CD14-positive monocyte (primary cell): ENCODE measurements around the gene KREMEN1. TPM values are rescaled to one million over a fixed set of nuclear protein-coding genes. Genes with fewer than 3 reads are reported as not detected.

Experiments used
- DNase-seq, 3 donors: peaks; one replicate each; pipeline ENCODE4 v3.0.0-alpha.2; 2011 to 2022
- H2AFZ ChIP-seq: 2 replicates; pipeline ENCODE4 v1.6.0; 2012; ENCODE audit warnings: mild to moderate bottlenecking, low read depth, low read length, inconsistent platforms; ENCODE audit not compliant: insufficient read depth, poor library complexity, severe bottlenecking
- H3K27ac ChIP-seq, 2 donors: 1 replicate in 1 of 2; 2 replicates in 1 of 2; pipeline ENCODE4 v1.5.1; 2012 to 2013; ENCODE audit warnings: low read length in 2 of 2, control low read depth in 1 of 2, inconsistent platforms in 1 of 2, low read depth in 1 of 2, mild to moderate bottlenecking in 1 of 2
- H3K27me3 ChIP-seq, 2 donors: one replicate each; pipeline versions ENCODE4 v1.6.0 to v1.6.1; 2011 to 2013; ENCODE audit warnings: low read length in 2 of 2; ENCODE audit not compliant: control insufficient read depth in 2 of 2, insufficient read depth in 2 of 2
- H3K36me3 ChIP-seq, 2 donors: replicated peaks in 1 of 2; 1 replicate in 1 of 2; 2 replicates in 1 of 2; pipeline versions ENCODE4 v1.5.1 to v1.6.1; 2012 to 2013; ENCODE audit warnings: low read length in 2 of 2, control low read depth in 1 of 2, inconsistent platforms in 1 of 2, mild to moderate bottlenecking in 1 of 2; ENCODE audit not compliant: insufficient read depth in 2 of 2, control insufficient read depth in 1 of 2
- H3K4me1 ChIP-seq, 2 donors: 1 replicate in 1 of 2; 2 replicates in 1 of 2; pipeline versions ENCODE4 v1.5.1 to v1.6.1; 2012 to 2013; ENCODE audit warnings: low read length in 2 of 2, control low read depth in 1 of 2, inconsistent platforms in 1 of 2, mild to moderate bottlenecking in 1 of 2, moderate library complexity in 1 of 2; ENCODE audit not compliant: insufficient read depth in 2 of 2, control insufficient read depth in 1 of 2
- H3K4me2 ChIP-seq: replicated peaks from 2 replicates; pipeline ENCODE3; 2012; ENCODE audit warnings: low read length, moderate library complexity, mild to moderate bottlenecking; ENCODE audit not compliant: poor library complexity, severe bottlenecking; ENCODE audit errors: extremely low read depth
- H3K4me3 ChIP-seq, 3 experiments: fragments of 200-600 bp in 1 of 3; sonication (generic) in 1 of 3; replicated peaks in 1 of 3; 1 replicate in 2 of 3; 2 replicates in 1 of 3; pipeline ENCODE4 v1.5.1; 2011 to 2013; ENCODE audit warnings: low read length in 3 of 3, mild to moderate bottlenecking in 3 of 3, control low read depth in 2 of 3, low read depth in 2 of 3, inconsistent platforms in 1 of 3, moderate library complexity in 1 of 3
- H3K79me2 ChIP-seq: 2 replicates; pipeline ENCODE4 v1.6.0; 2012; ENCODE audit warnings: mild to moderate bottlenecking, control low read depth, inconsistent platforms, low read length, moderate library complexity; ENCODE audit not compliant: insufficient read depth
- H3K9ac ChIP-seq: 2 replicates; pipeline ENCODE4 v1.6.0; 2017; ENCODE audit warnings: low read length, mild to moderate bottlenecking; ENCODE audit not compliant: insufficient read depth, poor library complexity, severe bottlenecking
- H3K9me3 ChIP-seq, 2 donors: replicated peaks in 1 of 2; 1 replicate in 1 of 2; 2 replicates in 1 of 2; pipeline versions ENCODE4 v1.5.1 to v1.6.1; 2012 to 2013; ENCODE audit warnings: low read length in 2 of 2, control low read depth in 1 of 2; ENCODE audit not compliant: control insufficient read depth in 1 of 2, insufficient read depth in 1 of 2
- H4K20me1 ChIP-seq: 2 replicates; pipeline ENCODE4 v1.6.0; 2012; ENCODE audit warnings: mild to moderate bottlenecking, low read length, control low read depth, moderate library complexity; ENCODE audit not compliant: insufficient read depth
- H3K27ac Mint-ChIP-seq, 7 donors: one replicate each; pipeline ENCODE4 v1.8.0; 2020; ENCODE audit warnings: mild to moderate bottlenecking in 7 of 7, mixed read lengths in 7 of 7, moderate library complexity in 6 of 7, inconsistent platforms in 2 of 7
- H3K27me3 Mint-ChIP-seq, 3 donors: one replicate each; pipeline ENCODE4 v1.8.0; 2021 to 2022; ENCODE audit warnings: low read depth in 3 of 3, mild to moderate bottlenecking in 3 of 3, mixed read lengths in 3 of 3, moderate library complexity in 3 of 3, inconsistent platforms in 1 of 3
- H3K36me3 Mint-ChIP-seq, 2 donors: one replicate each; pipeline ENCODE4 v1.8.0; 2020; ENCODE audit warnings: mixed read lengths in 2 of 2, inconsistent platforms in 1 of 2, mild to moderate bottlenecking in 1 of 2
- H3K4me1 Mint-ChIP-seq: one replicate; pipeline ENCODE4 v1.8.0; 2020; ENCODE audit warnings: mild to moderate bottlenecking, mixed read lengths
- H3K4me3 Mint-ChIP-seq, 2 donors: one replicate each; pipeline ENCODE4 v1.8.0; 2020; ENCODE audit warnings: mild to moderate bottlenecking in 2 of 2, mixed read lengths in 2 of 2, moderate library complexity in 1 of 2
- H3K9me3 Mint-ChIP-seq, 7 donors: one replicate each; pipeline ENCODE4 v1.8.0; 2020 to 2022; ENCODE audit warnings: mixed read lengths in 7 of 7, mild to moderate bottlenecking in 6 of 7, moderate library complexity in 6 of 7, inconsistent platforms in 2 of 7
- WGBS: methylation state at CpG from one replicate; pipeline ENCODE4 v1.1.5; 2013; ENCODE audit warnings: missing lambda C conversion rate; ENCODE audit not compliant: insufficient coverage; 5-methylcytosine and 5-hydroxymethylcytosine counted together
- intact Hi-C, 2 donors: fragments of 100-400 bp; cut with micrococcal nuclease; formaldehyde crosslinking; loops; one replicate each; pipeline versions ENCODE4 v1.15.0 to v1.15.1; 2023
- polyA plus RNA-seq, 3 donors: library from polyadenylated mRNA; depleted of rRNA in 1 of 3; unstranded in 2 of 3; stranded (reverse) in 1 of 3; fragments of 300-500 nt in 2 of 3; fragments of >200 nt in 1 of 3; fragmentation: Illumina TruSeq in 2 of 3; gene quantifications; 1 replicate in 2 of 3; 2 replicates in 1 of 3; pipeline ENCODE4 v1.2.3, GENCODE V29; 2012 to 2021
- TF ChIP-seq, protein P1 (sequence below): fragments of 200-600 bp; IDR thresholded peaks from one replicate; pipeline ENCODE4 v1.8.0; 2022; ENCODE audit warnings: antibody characterized with exemption, mild to moderate bottlenecking

The KREMEN1 gene
- polyA plus RNA-seq, 3 donors = 0.47 to 1.6 (median 0.69) TPM

GRCh38 chr22:29166180-29166579 is 93.3 kb downstream of the KREMEN1 start:
- Histone ChIP-seq H3K4me3 (no peak overlapping the region), H3K4me1 (peaks cover 10 to 11% of the 10 kb centered on the region in 2 donors), H3K27me3 (peaks cover 0 to 6% of the 10 kb centered on the region in 2 donors), H3K4me2 (no peak overlapping the region), H3K27ac (no peak overlapping the region), H3K36me3 (no peaks in the 10 kb centered on the region), H3K79me2 (no peaks in the 10 kb centered on the region), H2AFZ (no peak overlapping the region), H3K9me3 (no peaks in the 10 kb centered on the region), H3K9ac (no peak overlapping the region), H4K20me1 (no peaks in the 10 kb centered on the region)
- intact Hi-C loops = no loop called here
- H3K36me3 Mint-ChIP-seq = no peaks in the 10 kb centered on the region
- peaks cover 22 to 38% (median 33%) of the 10 kb centered on the region in 3 donors for H3K27me3 Mint-ChIP-seq
- TF ChIP-seq, protein P1, sequence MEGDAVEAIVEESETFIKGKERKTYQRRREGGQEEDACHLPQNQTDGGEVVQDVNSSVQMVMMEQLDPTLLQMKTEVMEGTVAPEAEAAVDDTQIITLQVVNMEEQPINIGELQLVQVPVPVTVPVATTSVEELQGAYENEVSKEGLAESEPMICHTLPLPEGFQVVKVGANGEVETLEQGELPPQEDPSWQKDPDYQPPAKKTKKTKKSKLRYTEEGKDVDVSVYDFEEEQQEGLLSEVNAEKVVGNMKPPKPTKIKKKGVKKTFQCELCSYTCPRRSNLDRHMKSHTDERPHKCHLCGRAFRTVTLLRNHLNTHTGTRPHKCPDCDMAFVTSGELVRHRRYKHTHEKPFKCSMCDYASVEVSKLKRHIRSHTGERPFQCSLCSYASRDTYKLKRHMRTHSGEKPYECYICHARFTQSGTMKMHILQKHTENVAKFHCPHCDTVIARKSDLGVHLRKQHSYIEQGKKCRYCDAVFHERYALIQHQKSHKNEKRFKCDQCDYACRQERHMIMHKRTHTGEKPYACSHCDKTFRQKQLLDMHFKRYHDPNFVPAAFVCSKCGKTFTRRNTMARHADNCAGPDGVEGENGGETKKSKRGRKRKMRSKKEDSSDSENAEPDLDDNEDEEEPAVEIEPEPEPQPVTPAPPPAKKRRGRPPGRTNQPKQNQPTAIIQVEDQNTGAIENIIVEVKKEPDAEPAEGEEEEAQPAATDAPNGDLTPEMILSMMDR = no peak
- H3K4me3 Mint-ChIP-seq = peak overlapping the region in 1 of 2 donors; percentile 18
- peaks cover 15% of the 10 kb centered on the region for H3K4me1 Mint-ChIP-seq
- H3K9me3 Mint-ChIP-seq = peaks cover 0 to 5% (median 0%) of the 10 kb centered on the region in 7 donors
- no peak overlapping the region for H3K27ac Mint-ChIP-seq
- no peak for DNase-seq
- WGBS = 75% methylated on average over 4 of the region's 6 CpGs

GRCh38 chr22:29167032-29167911 is 94.4 kb downstream of the KREMEN1 start:
- Mint-ChIP-seq H3K36me3 (no peaks in the 10 kb centered on the region), H3K9me3 (peaks cover 0 to 5% (median 0%) of the 10 kb centered on the region in 7 donors), H3K4me1 (peaks cover 15% of the 10 kb centered on the region), H3K27ac (peak overlapping the region in 4 of 7 donors; percentile 37 to 87 (median 66)), H3K27me3 (peaks cover 22 to 38% (median 33%) of the 10 kb centered on the region in 3 donors), H3K4me3 (peak overlapping the region; percentile 73 to 84)
- Histone ChIP-seq H3K4me3 (peak overlapping the region in 1 of 3 experiments; percentile 45), H3K4me2 (peak overlapping the region; percentile 45), H3K4me1 (peaks cover 10 to 11% of the 10 kb centered on the region in 2 donors), H2AFZ (peak overlapping the region; percentile 30), H3K9me3 (no peaks in the 10 kb centered on the region), H3K9ac (peak overlapping the region; percentile 9), H3K27me3 (peaks cover 0 to 6% of the 10 kb centered on the region in 2 donors), H3K36me3 (no peaks in the 10 kb centered on the region), H4K20me1 (no peaks in the 10 kb centered on the region), H3K79me2 (no peaks in the 10 kb centered on the region), H3K27ac (no peak overlapping the region)
- peak; percentile 14 to 88 (median 45) for DNase-seq
- intact Hi-C loops = no loop called here
- TF ChIP-seq, protein P1 = no peak
- 22% methylated on average over 12 of the region's 22 CpGs for WGBS
